Endometrium (tissue), 2 donors: ENCODE data around the gene COX6B2.

Source experiments
- FAIRE-seq: peaks from 2 replicates; lab custom pipeline; 2012; peaks lifted over from hg19 to GRCh38; lab: Jason Lieb, UNC
- donor health status: control.
- donor health status: control.

Gene COX6B2

DNA sequence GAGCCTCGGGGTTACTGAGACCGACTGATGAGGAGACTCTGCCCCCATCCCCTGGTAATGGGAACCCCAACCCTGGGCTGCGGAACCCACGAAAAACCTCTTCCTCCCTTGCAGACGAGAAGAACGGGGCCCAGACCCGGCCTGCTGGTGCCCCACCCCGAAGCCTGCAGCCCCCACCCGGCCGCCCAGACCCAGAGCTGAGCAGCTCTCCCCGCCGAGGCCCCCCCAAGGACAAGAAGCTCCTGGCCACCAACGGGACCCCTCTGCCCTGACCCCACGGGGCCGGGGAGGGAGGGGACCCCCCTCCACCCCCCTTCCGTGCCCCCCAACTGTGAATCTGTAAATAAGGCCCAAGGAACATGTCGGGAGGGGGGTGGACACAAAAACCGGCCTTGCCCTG lies 42.7 kb downstream of the COX6B2 start:
- FAIRE-seq, result no peak

GRCh38 chr19:55311397-55311796 lies 43.1 kb downstream of the COX6B2 start:
- FAIRE-seq, result no peak

- FAIRE-seq, result no peak
Observed at GRCh38 chr19:55310498-55310897, 44.0 kb downstream of the COX6B2 start.

GRCh38 chr19:55309448-55309847 lies 45.1 kb downstream of the COX6B2 start:
- FAIRE-seq, result no peak

DNA sequence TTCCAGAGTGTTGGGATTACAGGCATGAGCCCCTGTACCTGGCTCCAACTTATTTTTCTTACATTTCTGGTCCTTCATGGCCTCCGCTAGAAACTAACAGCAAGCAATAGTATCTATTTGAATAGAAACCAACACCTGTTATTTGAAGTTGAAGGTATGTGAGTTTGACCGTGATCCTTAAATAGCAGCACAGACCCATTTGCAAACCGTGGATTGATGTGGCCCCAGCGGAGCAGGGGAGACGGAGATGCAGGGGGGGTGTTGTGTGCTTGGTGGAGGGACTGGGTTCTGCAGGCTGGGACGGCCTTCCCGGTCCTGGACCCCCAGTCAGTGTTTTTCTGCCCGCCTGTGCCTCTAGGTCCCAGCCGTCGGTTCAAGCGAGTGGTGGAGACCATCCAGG lies 46.2 kb downstream of the COX6B2 start:
- FAIRE-seq, result no peak

DNA sequence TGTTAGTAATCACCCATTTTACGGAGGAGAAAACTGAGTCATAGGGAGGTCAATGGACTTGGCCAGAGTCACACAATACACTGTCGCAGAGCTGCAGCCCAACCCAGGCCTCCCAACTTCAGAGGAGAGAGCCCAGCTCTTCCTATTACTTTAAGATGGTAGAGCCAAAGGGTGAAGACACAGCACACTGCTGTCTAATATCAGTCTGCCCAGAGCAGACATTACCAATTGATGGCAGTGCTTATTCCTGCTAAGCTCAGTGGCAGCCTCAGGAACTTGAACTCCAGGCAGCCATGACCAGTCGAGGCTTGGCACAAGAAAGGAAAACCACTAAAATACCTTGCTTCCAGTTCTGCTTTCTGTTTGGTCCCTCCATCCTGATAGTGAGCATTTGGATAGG lies 47.8 kb downstream of the COX6B2 start:
- FAIRE-seq, result no peak

DNA sequence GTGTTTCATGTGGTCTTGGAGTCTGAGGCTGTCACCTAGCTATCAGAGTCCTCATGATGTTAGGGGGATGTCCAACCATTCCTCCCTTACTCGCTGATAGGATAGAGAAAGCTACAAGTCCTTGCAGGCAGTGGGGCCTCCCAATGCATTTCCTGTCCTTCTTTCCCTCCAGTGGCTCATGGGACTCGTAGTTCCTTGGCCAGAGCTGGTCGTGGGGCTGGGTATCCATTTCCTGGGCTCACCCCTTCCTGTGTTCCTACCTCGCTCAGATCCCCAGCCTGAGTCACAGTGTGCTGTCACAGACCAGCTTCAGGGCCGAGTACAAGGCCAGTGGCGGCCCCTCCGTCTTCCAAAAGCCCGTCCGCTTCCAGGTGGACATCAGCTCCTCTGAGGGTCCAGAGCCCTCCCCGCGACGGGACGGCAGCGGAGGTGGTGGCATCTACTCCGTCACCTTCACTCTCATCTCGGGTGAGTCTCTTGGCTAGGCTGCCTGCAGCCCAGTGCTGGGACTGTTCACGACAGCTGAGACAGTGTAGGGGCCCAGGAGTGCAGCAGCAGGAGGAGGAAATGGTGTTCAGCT lies 48.4 kb downstream of the COX6B2 start:
- no peak for FAIRE-seq

- no peak for FAIRE-seq
Observed at GRCh38 chr19:55305491-55305890, 49.0 kb downstream of the COX6B2 start.

GRCh38 chr19:55304980-55305379 lies 49.5 kb downstream of the COX6B2 start:
- FAIRE-seq, result no peak

GRCh38 chr19:55304279-55304978 lies 50.1 kb downstream of the COX6B2 start:
- no peak for FAIRE-seq

DNA sequence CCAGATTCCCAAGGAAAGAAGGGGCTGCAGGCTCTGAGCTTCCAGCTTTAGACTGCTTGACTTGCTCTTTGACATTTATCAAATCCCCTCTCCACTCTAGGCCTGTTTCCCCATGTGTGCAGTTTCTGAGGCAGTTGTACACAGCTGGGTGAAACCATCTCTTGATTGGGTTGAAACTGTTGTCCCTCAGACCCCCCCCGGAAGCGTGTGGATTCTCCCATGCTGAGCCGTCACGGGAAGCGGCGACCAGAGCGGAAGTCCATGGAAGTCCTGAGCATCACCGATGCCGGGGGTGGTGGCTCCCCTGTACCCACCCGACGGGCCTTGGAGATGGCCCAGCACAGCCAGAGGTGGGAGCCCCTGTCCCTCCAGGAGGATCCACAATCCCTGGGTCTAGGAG lies 51.0 kb downstream of the COX6B2 start:
- no peak for FAIRE-seq

DNA sequence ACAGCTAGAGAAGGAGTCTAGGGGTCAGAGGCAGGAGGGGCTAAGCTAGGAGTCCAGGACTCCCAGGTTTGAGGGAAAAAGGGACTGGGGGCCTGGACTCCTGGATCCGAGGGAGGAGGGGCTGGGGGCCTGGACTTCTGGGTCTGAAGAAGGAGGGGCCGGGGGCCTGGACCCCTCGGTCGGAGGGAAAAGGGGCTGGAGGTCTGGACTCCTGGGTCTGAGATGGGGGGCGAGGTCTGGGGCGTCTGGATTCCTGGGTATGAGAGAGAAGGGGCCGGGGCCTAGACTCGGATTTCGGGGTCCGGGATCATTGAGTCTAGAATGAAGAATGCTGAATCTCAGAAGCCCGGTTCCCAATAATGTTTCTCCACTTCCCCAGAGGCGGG lies 52.2 kb downstream of the COX6B2 start:
- no peak for FAIRE-seq

GRCh38 chr19:55301459-55302317 lies 52.8 kb downstream of the COX6B2 start:
- FAIRE-seq, result no peak

DNA sequence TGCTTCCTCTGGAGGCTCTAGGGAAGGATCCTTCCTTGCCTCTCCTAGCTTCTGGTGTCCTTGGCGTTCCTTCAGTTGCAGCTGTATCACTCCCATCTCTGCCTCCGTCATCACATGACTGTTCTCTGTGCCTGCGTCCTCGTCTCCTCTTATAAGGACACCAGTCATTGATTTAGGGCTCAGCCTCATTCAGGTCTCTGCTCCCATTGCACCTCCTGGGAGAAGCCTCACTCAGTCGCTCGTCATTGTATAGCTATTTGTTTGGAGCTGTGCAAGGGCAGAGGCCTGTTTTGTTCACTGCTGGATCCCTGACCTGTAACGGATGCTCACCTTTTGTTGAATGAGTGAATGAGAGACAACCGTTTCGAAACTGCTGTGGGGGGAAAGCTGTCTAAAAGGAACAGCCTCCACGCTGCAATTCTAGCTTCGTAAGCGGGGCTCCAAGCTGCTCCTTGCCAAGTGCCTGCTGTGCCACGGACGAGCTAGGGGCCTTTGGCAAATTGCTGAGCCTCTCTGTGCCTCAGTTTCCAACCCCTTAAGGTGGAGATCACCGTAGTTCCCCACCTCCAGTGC lies 53.5 kb downstream of the COX6B2 start:
- no peak for FAIRE-seq

- FAIRE-seq, result no peak
Observed at GRCh38 chr19:55299991-55300390, 54.5 kb downstream of the COX6B2 start.
